HG02970 (cell line): ENCODE data around the gene OSGEP.

Experiments used
- ATAC-seq: cut with Tn5 transposase; IDR thresholded peaks from one replicate; pipeline ENCODE4 v1.9.1; 2021; ENCODE audit warnings: mild to moderate bottlenecking, moderate library complexity, moderate number of reproducible peaks; ENCODE audit not compliant: unreplicated experiment, low FRiP score

OSGEP gene

GRCh38 chr14:20434701-20435581 lies 19.7 kb downstream of the OSGEP start:
- no peak for ATAC-seq

DNA sequence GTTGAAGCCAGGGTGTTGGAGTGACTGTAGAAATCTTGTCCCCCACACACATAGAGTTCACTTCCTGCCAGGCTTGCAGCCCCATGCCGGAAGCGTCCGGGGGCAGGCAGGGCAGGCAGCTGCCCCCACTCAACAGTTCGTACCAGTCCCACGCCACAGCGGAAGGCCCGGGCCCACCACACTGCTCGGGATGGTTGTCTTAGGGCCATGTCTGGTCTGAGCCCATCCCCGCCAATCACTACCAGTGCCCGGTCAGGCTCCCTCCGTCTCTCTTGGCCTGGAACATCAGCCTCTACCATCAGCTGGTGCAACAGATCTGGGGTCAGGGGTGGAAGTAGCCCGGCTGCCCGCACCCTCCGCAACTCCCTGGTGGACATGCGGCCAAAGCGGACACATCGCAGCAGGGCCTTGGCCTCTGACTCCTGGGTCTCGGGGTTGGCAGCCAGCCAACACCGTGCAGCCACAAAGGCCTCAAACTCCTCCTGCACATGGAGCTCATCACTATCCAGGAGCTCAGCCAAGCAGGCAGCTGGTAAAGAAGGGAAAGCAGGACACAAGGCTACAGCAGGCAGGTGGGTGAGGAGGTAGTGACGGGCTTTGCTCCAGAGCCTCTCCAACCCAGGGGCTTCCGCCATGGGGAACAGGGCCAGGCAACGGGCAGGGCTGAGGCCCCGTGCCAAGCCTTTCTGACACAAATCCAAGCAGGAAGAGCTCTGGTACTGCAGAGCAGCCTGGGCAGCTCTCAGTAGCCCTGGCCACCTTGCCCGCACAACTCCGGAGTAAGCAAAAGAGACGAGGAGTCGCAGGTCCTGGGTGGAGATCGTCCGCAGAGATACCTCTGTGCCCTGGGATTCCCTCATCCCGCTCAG lies 24.6 kb downstream of the OSGEP start:
- no peak for ATAC-seq

DNA sequence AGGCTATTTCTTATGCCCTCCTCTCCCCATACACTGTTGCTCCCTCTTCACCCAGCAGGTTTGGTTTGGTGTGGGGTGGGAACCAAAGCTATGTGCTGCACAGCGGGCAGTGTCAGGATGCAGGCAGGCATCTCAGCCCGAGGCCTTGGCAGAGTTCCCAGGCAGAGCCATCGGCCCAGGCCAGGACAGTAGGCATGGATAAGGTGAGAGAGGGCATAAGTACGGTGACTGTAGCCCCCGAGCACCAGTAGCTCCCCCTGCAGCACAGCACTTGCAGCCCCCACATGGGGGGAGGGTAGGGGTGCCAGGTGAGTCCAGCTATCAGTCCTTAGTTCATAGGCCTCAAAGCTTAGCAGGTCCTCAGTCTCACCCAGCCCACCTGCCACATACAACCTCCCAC lies 25.8 kb downstream of the OSGEP start:
- ATAC-seq: no peak

GRCh38 chr14:20428010-20428365 lies 26.6 kb downstream of the OSGEP start:
- peak; percentile 23 for ATAC-seq

GRCh38 chr14:20427231-20428009 lies 27.2 kb downstream of the OSGEP start:
- ATAC-seq: peak; percentile 52

DNA sequence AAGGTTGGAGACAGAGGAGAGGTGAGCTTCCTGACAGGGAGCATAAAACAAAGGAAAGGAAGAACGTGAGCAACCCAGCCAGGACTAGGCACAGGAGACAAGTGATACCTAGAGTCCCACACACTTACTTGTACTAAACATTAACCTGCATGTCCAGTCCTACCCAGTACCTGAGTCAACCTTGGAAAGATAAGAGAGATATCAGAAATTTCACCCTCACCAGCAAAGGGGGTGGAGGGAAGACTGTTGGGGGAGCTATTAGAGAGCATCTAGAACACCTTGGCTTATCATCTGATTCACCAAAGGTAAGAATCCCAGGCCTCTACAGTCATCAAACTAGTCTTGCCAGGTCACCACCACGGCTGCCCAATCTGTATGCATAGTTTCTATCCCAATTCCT lies 29.8 kb downstream of the OSGEP start:
- no peak for ATAC-seq

DNA sequence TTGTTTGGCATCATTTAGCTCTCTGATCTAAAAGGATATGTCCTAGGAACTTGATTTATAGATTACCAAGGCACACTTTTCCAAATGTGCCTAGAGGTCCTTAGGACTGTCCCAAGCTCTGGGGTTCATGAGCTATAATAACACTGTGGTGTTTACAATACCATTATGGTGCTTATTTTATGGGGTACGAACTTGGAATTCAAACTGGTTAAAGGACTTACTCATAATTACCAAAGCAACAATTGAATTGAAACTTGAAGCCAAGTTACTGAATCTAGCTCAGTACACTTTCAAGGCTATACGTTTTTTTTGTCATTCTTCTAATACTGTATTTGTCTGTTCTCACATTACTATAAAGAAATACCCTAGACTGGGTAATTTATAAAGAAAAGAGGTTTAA lies 31.7 kb downstream of the OSGEP start:
- ATAC-seq: no peak

GRCh38 chr14:20421267-20421666 lies 33.3 kb downstream of the OSGEP start:
- no peak for ATAC-seq

DNA sequence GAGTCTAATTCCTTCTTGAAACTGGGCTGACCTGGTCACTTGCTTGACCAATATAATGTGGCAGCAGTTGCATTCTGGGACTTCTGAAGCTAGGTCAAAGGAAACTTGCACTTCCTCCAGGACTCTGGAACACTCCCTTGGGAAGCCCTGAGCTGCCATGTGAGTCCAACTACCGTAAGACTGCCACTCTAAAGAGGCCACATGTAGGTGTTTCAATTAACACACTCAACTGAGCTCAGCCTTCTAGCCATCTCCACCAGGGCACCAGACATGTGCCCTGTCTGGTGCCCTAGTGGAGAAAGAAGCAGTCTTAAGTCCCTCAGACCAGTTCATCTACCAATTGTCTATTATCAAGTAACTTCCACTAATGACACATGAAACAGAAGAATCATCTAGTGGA lies 35.2 kb downstream of the OSGEP start:
- ATAC-seq: no peak

- no peak for ATAC-seq
These were observed 36.1 kb downstream of the OSGEP start for GRCh38 chr14:20418501-20418909.

DNA sequence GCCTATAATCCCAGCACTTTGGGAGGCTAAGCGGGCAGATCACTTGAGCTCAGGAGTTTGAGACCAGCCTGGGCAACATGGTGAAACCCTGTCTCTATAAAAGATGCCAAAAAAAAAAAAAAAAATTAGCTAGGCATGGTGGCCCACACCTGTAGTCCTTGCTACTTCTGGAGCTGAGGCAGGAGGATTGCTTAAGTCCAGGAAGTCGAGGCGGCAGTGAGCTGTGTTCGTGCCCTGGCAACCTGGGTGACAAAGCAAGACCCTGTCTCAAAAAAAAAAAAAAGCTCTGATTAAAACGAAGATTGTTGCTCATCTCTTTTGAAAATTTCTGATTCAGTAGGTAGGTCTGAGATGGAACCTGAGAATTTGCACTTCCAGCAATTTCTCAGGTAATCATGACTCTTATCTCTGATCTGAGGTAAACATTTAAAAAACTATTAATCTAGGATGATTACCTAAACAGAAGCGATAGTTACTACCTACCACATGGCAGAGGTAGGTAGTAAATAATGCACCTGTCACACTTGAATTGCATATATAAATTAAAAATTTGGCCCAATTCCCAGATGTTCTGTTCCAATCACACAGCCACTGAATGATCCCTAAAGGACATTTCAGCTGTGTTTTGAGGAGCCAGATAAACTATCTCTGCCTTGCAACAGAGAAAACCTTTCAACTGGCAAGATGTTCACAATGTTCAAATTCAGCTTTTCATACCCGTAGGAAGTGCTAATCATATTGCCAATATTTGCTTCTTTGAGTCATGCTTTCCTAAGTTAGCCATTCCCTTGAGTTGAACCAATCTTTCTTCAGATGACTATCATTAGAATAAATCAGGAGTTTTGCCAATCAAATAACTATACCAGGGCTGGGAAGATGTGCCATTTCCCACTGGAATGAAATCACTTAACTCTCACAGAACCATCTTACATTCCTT lies 37.1 kb downstream of the OSGEP start:
- no peak for ATAC-seq

DNA sequence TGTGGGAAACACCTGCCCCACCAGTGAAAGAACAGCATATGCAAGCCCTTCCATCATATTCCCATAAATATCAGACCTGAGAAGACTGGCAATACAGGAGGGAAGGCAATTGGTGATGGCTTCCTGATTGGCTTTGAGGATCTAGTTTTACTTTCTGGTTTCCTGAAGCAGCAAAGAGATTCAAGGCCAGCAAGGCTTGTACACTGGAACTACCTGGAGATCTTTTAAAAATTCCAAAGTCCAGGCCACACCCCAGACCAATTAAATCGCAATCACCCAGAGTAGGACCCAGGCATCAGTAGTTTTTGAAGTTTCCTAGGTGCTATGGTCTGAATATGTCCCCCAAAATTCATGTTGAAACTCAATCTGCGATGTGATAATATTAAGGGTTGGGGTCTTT lies 38.4 kb downstream of the OSGEP start:
- no peak for ATAC-seq

GRCh38 chr14:20415782-20416206 lies 38.8 kb downstream of the OSGEP start:
- no peak for ATAC-seq

DNA sequence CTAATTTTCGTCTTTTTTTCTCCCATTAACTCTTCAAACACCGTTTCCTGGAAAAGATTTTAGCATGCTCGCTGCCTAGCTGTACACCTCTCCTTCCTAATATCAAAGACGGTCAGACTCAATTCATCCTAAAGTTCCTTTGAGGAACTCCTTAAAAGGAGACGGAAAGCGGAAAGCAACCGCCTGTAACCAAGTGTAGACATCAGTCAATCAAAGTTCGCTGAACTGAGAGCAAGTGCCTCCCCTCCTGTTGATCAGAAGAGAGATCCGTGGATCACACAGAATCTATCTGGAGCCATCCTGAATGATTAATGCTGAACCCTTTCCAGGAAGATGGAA lies 40.9 kb downstream of the OSGEP start:
- peak; percentile 10 for ATAC-seq

- ATAC-seq: peak; percentile 52
These were observed 41.5 kb downstream of the OSGEP start, which contains the start of gene TEP1 for GRCh38 chr14:20412876-20413743. Gene TEP1 (minus strand): TSS chr14:20413501. CDS start chr14:20408439, 5,062 bp downstream.

- no peak for ATAC-seq
These were observed 42.2 kb downstream of the OSGEP start for GRCh38 chr14:20412411-20412810.

DNA sequence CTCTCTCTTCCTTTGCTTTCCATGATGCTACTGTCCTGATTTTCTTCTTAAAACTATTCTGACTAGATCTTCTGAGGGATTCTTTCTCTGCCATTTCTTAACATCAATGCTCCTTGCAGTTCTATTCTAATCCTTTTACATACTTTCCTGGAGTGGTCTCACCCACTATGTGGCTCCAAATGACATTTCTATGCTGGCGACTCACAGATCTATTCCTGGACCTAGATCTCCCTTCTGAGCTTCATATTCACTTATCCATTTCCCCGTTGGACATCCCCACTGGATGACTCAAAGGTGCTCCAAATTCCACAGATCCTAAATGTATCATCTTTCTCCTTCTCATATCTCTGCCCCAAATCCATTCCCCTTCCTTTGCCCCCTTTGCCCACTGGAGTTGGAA lies 45.4 kb downstream of the OSGEP start:
- no peak for ATAC-seq

DNA sequence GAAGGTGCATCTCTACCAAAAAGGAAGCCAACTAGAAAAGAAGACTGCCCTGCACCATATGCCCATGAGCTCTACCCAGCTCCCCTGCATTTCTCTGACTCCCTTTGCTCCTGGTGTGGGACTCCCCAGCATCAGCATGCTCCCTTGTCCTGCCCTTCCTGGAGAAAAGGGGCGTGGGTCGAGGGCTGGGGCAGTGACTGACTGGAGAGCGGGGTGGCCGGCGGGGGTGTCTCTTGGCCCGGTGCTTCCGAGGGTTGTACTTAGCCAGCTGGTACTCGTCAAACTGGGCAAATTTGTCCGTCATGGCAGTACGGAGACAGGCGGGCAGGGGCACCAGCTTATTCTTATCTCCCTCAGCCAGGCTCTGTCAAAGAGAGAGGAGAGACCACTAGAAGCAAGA lies 51.1 kb downstream of the OSGEP start:
- no peak for ATAC-seq
